ENCODE results near the gene DSCAML1.

The DSCAML1 gene, protein sequence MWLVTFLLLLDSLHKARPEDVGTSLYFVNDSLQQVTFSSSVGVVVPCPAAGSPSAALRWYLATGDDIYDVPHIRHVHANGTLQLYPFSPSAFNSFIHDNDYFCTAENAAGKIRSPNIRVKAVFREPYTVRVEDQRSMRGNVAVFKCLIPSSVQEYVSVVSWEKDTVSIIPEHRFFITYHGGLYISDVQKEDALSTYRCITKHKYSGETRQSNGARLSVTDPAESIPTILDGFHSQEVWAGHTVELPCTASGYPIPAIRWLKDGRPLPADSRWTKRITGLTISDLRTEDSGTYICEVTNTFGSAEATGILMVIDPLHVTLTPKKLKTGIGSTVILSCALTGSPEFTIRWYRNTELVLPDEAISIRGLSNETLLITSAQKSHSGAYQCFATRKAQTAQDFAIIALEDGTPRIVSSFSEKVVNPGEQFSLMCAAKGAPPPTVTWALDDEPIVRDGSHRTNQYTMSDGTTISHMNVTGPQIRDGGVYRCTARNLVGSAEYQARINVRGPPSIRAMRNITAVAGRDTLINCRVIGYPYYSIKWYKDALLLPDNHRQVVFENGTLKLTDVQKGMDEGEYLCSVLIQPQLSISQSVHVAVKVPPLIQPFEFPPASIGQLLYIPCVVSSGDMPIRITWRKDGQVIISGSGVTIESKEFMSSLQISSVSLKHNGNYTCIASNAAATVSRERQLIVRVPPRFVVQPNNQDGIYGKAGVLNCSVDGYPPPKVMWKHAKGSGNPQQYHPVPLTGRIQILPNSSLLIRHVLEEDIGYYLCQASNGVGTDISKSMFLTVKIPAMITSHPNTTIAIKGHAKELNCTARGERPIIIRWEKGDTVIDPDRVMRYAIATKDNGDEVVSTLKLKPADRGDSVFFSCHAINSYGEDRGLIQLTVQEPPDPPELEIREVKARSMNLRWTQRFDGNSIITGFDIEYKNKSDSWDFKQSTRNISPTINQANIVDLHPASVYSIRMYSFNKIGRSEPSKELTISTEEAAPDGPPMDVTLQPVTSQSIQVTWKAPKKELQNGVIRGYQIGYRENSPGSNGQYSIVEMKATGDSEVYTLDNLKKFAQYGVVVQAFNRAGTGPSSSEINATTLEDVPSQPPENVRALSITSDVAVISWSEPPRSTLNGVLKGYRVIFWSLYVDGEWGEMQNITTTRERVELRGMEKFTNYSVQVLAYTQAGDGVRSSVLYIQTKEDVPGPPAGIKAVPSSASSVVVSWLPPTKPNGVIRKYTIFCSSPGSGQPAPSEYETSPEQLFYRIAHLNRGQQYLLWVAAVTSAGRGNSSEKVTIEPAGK (N-terminal part only)

DNA sequence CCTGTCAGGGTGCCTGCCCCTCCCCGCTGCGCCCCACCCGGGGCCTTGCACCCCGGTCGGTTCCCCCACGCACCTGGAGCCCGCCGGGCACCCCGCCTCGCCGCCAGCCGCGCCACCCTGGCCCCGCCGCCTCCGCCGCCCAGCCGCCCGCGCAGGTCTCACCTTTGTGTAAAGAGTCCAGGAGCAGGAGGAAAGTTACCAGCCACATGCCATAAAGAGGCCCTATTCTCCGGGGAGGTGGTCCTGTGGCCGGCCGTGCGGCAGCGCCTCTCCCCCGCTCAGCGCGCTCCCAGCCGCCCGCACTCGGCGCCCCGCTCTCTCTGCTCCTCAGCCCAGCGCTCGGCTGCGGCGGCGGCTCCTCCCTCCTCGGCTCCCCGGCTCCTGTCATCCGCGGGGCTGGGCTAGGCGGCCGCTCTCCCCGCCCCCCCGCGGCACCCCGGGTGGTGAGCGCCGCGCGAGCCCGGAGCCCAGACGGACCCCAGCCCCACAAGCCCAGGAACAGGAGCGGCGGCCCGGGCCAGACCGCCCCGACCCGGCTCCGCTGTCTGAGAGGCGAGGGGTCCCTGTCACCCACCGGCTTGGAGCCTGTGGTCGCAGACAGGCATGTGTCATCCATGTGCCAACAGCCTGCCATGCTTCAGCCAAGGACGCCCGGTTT, at the start of gene DSCAML1:
DSCAML1 (minus strand) TSS at position 345 of the 658 bp plus-strand sequence; CDS start at position 208, 137 bp downstream.
- DNase-seq, result peak; percentile 36 to 39

DNA sequence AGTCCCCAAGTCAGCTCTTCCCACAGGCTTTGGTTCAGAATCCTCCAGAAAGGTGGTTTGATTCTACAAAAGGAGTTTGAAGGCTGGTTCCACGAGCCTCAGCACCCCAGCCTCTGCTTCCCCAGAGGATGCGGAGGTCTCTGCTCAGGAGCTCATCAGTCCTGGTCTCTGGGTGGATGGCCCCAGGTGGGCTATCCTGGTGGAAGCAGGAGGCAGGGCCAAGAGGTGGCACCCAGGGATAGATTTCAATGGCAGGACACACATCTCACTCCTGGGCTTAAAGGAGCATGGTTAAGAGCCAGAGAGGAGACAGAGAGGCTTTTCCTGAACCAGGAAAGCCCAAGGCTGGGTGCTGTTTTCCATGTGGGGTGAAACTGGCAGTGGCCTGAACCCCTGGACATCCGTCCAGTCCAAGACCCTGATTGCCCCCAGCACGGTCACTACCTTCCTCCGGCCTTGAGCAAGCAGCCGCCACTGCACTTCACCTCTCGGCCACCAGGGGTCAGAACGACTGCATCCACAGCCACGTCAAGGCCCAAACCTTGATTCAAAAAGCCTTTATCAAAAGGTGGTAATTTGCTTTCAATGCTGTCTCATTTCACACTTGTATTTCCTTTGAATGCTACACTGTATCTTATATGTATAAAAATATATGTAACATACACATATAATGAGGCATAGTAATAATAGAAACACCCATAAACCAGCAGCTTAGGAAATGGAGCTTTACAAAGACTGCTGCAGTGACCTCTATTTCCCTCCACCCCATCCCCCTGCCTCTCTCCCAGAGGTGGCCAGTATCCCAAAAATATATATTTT, 46.9 kb upstream of the DSCAML1 start:
- peak; percentile 80 to 81 for DNase-seq

DNA sequence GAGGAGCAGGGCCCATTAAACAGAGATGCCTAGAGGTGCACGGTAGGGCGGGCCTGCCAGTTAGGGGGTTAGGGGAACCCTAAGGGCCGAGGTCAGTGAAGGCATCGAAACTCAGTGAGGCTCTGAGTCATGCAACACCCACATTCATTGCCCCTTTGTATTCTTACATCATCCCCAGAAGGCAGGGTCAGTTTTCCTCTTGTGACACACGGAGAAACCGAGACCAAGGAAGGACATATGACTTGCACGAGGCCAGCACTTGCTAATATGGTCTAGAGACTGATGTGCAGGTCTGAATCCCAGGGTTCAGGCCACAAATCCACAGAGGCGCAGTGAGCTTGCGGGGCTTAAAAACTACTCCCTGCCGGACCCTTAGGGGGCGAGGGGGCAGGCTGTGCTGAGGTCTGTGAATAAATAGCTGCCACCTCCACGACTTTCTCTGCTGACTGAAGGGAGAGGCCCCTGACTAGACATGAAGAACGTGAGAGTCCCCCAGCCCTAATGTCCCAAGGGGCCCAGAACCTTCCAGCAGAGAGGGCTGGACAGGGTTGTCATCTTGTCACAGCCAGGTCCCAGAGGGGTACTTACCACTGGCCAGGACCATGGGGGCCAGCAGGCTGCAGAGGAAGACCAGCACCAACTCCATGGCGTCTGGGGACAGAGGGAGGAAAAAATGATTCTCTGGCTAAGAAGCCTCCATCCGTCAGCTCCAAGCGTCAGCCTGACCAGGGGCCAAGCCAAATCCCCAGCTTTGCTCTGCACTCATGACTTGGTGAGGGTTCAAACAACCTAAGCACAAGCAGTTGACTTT, 45.3 kb upstream of the DSCAML1 start:
- no peak for DNase-seq

DNA sequence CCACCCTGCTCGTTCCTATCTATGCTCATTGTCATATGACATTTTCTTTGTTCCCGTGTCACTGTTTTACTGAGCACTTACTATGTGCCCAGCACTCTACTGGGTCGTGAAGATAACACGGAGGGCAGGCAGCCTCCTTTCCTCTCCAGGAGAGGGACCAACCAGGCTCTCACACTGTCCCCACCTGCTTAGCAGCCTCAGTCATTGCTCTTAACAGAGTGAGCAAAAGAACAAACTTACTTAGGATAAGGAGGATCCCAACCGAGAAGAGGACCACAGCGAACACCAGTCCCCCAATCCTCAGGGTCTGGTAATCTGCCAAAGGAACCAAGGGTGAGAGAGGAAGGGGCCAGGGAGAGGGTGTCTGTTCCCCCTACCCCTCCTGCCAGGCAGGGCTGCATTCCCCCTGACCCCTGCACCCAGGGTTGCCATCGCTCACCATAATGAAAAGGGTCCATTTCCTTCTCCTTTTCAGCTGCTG, 44.6 kb upstream of the DSCAML1 start:
- no peak for DNase-seq

DNA sequence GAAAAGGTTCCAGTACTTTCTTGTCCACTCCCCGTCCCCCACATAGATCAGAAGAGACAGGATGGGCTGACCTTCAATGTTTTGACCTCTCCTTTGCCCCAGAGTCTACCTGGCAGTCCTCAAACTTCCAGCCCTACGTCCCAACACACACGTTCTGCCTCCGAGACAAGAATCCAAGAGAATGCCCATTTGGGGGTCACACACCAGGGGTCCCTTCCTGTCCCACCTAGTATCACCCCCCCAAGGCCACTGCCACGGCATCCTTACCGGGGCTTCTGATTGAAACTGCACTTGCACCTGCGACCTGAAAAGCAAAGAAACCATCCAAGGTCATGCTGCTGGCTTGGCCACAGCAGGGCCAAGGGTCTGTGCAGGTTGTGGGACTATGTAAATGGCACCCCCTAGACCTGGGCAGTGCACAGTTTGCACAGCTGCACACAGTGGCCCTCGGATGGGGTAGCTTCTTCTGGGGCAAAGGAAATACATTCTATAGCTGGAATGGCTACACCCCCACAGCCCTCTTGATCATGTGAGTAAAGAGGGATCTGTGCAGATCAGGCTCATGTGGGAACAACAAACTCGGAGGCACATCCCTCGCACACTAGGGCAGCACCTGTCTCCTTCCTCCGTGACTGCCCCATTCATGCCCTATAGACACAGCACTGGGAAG, 44.0 kb upstream of the DSCAML1 start:
- DNase-seq, result no peak

DNA sequence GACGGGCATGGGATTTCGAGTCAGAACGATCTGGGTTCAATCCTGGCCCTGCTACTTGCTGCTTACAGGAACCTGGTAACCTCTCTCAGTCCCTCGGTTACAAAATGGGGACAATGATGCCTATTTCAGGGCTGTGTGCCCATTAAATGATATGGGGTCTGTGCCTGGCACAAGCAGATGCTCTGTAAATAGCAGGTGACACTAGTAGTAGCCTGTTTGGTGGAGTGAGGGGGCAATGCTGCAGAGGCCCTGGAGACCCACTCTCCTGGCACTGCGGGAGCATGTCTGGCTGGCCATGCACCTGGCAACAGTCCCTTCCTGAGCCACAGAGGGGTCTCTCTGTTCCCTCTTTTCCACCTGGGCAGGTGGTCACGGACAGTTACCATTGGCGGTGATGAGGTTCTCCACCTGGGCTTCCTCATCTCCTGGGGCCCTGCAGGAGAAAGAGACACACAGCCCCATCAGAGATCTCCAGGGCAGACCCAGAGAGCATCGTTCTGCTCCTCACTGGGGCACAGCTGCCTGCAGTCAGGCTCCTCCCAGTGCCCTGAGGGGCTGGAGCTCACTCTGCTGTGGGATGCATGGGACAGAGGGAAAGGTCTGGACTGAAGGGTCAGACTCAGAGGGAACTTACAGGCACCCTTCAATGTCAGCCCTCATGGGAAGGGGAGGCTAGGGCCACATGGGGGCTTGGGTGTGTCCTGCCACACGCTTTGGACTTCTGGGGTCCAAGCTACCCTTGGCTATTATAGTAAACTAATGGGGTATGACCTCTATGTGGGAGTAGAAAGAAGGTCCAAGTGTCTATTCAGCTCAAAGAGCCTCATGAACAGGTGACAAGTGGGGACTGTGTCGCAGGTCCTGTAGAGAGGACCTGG, 43.2 kb upstream of the DSCAML1 start:
- DNase-seq, result no peak

DNA sequence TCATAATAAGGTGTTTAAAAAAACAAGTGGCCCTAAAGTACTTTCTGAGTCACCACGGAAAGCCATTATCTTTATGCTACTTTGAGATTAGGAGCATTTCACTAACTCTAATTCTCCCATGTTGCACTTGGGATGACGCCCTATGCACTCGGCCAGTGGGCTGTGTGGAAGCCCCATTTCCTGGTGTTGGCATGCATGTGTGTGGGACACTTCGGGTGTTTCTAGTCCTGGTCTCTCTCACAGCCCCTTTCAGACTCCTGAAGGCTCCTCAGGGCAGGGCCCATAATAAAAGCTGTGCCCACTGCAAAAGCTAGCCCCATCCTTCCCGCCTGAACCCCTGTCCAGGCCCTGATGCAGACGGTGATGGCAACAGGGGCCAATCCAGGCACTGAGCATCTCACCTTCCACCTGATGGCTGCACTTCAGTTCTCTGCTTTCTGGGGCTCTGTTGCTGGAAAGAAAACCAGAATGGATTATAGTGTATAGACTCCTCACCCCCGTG, 42.4 kb upstream of the DSCAML1 start:
- DNase-seq, result no peak

DNA sequence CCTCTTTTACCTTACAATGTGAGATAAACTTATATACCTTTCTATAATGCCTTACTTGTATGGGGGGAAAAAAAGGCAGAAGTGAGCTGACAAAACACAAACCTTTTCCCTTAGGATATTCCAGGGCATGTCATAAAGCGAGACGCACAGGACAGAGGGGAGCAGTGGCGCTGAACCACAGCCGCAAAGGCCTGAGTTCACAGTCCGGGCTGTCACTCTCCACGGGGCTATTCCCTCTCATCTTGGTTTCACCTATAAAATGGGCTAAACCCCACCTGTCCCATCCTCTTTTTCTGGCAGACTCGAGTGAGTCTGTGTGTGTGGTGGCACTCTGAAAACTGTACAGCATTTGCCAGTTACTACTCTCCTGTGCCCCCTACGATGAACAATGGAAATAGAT, 41.9 kb upstream of the DSCAML1 start:
- no peak for DNase-seq

DNA sequence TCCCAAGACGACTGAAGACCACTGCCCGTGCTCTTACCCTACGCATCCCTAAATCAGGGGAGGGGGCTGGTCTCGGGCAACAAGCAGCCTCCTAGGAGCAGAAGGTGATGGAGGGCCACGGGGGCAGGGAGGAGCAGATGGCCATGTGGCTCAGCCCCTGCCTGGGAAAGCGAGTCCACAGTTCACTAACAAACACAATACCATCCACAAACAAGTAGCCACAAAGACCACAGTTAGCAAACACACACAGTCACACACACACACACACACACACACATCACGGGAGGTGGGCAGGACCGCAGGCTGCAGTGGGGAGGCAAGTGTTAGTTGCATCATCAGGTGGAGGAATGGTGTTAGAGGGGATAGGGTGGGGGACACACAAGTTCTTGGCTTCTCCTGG, 40.8 kb upstream of the DSCAML1 start:
- no peak for DNase-seq

DNA sequence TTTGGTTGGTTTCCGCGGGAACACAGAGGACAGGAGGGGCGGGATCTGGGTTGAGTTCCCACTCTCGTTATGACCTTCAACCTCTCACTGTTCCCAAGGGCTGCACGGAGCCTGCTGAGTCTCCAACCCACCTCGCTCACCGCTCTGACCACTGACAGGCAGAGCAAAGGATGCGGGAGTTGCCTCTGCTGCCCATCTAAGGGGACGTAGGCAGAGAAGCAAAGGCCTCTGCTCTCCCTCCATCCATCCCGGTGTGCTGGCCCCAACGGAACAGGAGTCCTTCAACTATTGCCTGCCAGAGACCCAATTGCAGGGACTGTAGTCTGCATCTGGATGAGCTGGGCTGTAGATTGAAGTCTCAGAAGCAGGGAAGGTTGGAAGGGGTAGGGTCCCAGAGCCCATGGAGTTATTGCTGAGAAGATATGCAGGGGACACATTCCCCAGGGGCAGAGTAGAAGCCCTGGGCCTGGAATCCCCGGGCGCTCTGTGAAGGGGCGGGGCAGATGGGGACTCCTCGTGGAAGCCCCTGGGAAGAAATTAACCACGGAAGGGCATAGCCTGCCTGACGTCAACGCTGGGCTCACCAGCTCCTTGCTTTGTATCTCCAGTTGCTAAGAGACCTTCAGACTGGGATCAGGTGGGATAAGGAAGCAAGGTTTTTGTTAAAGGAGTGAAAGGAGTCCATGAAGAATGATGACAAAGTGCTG, 40.2 kb upstream of the DSCAML1 start:
- DNase-seq, result no peak

DNA sequence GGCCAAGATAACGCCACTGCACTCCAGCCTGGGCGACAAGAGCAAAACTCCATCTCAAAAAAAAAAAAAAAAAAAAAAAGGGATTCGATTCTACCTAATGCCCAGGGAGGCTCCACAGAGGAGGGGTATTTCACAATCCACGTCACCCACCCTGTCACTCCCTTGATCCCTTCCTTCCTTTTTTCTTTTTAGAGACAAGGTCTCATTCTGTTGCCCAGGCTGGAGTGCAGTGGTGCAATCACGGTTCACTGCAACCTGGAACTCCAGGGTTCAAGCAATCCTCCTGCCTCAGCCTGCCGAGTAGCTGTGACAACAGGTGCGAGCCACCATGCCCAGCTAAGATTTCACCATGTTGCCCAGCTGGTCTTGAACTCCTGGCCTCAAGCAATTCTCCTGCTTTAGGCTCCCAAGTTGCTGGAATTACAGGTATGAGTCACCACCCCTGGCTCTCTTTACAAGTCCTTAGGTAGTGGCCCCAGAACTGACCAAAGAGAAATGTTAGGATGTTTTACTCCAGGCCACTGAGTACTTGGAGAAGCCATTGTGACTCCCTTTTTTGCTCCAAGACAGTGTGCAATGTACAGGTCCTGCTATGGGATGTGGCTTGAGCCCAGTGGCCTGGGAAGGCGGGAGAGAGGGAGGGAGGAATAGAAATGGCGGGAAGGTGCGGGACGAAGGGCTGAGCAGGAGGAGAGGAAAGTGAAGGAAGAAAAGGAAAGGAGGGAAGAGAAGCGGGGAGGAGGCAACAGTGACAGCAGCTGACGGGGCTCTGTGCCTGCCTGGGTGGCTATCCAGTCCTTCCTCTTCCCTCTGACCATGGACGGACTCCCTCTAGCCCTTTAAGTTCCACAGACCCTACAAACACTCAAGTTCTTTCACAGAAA, 39.3 kb upstream of the DSCAML1 start:
- DNase-seq, result no peak

DNA sequence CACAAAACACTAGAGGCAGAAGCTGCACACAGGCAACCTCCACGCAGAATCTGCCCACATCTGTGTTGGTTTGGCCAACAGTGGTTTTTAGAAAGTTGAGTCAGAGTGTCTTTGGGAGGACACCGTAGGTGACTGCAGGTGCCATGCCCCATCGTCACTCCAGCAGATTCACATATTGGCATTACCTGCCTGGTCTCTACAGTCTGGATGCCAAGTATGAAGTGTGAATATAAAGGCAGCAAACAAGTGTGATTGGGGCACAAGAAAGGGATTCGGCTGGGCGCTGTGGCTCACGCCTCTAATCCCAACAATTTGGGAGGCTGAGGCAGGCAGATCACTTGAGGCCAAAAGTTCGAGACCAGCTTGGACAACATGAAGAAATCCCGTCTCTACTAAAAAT, 38.6 kb upstream of the DSCAML1 start:
- DNase-seq, result no peak

DNA sequence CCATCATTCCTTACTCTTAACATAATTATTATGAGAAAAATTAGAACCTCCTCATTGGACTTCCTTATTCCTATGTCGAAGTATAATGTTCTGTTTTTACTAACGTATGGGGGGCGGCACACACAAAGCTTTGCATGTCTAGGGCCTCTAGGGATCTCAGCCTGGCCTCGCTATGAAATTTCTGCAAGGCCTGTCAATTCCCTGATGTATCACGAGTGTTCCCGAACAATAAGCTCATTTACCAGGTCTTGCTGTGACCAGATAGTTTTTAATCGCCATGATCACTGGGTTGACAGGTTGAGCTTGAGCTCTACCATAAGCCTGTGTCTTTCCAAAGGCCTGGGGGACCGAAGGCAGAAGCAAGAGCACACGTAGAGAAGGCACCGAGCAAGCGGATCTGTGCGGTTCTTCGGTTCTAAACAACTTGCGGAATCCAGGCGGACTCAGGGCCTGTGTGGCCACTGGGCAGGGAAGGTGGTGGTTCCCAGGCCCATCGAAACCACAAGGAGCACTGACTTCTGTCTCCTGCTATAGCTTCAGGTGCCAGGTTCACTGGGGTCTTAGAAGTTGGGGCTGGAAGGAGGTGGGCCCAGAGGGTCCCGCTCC, 37.9 kb upstream of the DSCAML1 start:
- DNase-seq, result no peak

DNA sequence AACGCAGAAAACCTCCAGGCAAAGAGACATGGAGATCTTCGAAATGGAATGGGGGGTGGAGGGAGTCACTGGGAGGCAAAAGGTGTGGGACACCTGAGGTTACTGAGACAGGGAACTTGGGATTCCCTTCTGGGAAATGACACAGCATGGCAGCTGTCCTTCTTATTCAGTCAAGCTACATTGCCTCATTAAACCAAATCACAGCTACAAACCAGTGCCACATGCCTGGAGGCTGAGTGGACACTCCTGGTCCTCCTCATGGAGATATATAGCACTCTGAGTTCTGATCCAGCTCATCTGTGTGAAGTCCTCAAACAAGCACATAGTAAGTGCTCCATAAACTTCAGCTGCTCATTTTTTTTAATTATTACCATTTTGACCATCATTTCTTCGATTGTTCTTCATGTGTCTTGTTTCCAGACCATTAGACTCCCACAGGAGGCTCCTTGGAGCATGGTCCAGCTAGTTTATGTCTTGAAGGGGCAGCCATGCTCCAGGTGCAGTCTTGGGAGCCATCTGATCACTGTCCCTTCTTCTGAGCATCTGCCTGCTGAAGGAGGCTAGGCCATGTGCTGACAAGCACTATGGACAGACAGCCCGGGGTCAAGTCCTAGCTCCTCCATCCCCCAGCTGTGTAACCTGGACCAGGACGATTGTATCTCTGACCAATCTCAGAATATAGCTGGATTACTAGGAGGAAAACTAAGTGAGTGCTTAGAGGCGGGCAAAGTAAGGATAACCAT, 37.2 kb upstream of the DSCAML1 start:
- DNase-seq, result no peak

DNA sequence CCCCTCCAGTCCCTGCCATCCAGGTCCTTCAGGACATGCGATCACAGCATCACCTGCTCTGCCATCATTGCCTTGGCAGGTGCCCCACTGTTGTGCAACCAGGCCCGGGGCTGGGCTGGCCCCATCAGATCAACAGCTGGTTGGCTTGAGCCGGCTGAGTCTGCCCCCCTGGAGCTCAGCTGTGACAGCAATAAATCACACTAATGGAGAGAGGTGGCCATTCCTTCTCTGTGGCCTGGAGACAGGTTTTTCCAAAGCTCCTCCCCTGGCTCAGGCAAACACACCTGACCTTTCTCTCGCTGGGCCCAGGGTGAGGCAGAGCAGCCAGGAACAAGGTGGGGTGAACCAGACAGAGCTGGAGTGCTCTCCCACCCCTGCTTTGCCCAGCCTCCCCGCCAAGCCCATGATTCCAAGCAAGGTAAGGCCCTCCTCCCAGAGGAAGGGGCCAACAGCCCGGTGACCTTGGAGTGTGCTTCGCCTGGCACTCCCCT, 36.4 kb upstream of the DSCAML1 start:
- DNase-seq, result no peak

DNA sequence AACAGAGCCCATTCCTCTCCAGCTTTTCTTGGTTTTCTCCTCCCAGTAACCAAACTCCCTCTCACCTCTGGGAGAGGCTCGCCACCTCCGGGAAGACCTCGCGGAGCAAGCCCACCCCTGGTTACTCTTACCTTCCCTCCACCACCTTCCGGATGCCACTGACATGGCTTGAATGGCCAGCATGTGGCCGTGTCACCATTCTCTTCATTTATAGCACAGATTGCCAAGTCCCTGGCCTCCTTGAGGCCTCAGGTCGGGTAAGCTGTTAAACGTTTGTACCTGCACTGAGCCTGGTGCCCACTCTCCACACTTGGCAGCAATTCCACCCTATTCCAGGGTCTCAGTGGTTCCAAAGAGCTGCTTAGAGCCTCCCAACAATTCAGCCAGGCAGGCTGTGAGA, 35.5 kb upstream of the DSCAML1 start:
- no peak for DNase-seq

Measured in activated CD4-positive, alpha-beta T cell treated with anti-CD3 and anti-CD28 coated beads, Interleukin-2, amount 50 U/mL, for 4 hours (primary cell).